Measurements from ENCODE around the gene STX1A.
"Not testable (repeated sequence)": the region's sequence is repeated elsewhere in the genome, so short reads cannot be mapped to it uniquely, and the experiment has no call there.

The STX1A gene

GRCh38 chr7:73734619-73735527 lies 15.4 kb upstream of the STX1A start:
- DNase-seq: peak; percentile 82

GRCh38 chr7:73732397-73732796 lies 12.9 kb upstream of the STX1A start:
- DNase-seq: no peak

GRCh38 chr7:73730485-73730884 lies 11.0 kb upstream of the STX1A start:
- no peak for DNase-seq

- no peak for DNase-seq
Observed at GRCh38 chr7:73728551-73728950, 9.1 kb upstream of the STX1A start.

- no peak for DNase-seq
Observed at GRCh38 chr7:73727952-73728351, 8.5 kb upstream of the STX1A start.

GRCh38 chr7:73726083-73726466 lies 6.6 kb upstream of the STX1A start:
- DNase-seq: no peak

- DNase-seq: no peak
Observed at GRCh38 chr7:73723813-73724212, 4.3 kb upstream of the STX1A start.

- DNase-seq: no peak
Observed at GRCh38 chr7:73722785-73723184, 3.3 kb upstream of the STX1A start.

- not testable (repeated sequence) for DNase-seq
Observed at GRCh38 chr7:73722182-73722581, 2.7 kb upstream of the STX1A start.

- DNase-seq: no peak
Observed at GRCh38 chr7:73721377-73721817, 1.9 kb upstream of the STX1A start.

- not testable (repeated sequence) for DNase-seq
Observed at GRCh38 chr7:73720443-73720842, 974 bp upstream of the STX1A start.

GRCh38 chr7:73719806-73720169 lies 319 bp upstream of the STX1A start:
- DNase-seq: no peak

GRCh38 chr7:73718438-73718881 lies 1.0 kb downstream of the STX1A start:
- no peak for DNase-seq

GRCh38 chr7:73717991-73718405 lies 1.5 kb downstream of the STX1A start:
- peak; percentile 77 for DNase-seq

- no peak for DNase-seq
Observed at GRCh38 chr7:73717025-73717807, 2.3 kb downstream of the STX1A start.

GRCh38 chr7:73716318-73716890 lies 3.1 kb downstream of the STX1A start:
- no peak for DNase-seq

GRCh38 chr7:73715648-73716317 lies 3.7 kb downstream of the STX1A start:
- DNase-seq: no peak

- DNase-seq: not testable (repeated sequence)
Observed at GRCh38 chr7:73713319-73713718, 6.2 kb downstream of the STX1A start.

- no peak for DNase-seq
Observed at GRCh38 chr7:73712773-73713172, 6.7 kb downstream of the STX1A start.

- DNase-seq: no peak
Observed at GRCh38 chr7:73708961-73709549, 10.4 kb downstream of the STX1A start.

GRCh38 chr7:73707045-73707631 lies 12.3 kb downstream of the STX1A start:
- peak; percentile 29 for DNase-seq
